GM18505 (cell line): ENCODE results near the gene TRPM3.

Experiments
- ATAC-seq: cut with Tn5 transposase; IDR thresholded peaks from one replicate; pipeline ENCODE4 v1.9.1; 2021; ENCODE audit not compliant: unreplicated experiment
- POLR2A ChIP-seq: IDR thresholded peaks from 4 replicates; pipeline ENCODE4 v1.6.1; 2011; ENCODE audit warnings: borderline replicate concordance; ENCODE audit not compliant: insufficient read depth, insufficient read length; ENCODE audit errors: extremely low read depth

The TRPM3 gene

GRCh38 chr9:70531311-70531710 lies 590.1 kb downstream of the TRPM3 start:
- TF ChIP-seq POLR2A: no peak
- no peak for ATAC-seq

- no peak for ATAC-seq
- no peak for TF ChIP-seq POLR2A
Measured at GRCh38 chr9:70530716-70531115, 590.7 kb downstream of the TRPM3 start.

- no peak for ATAC-seq
- TF ChIP-seq POLR2A: no peak
Measured at GRCh38 chr9:70529833-70530232, 591.6 kb downstream of the TRPM3 start.

- no peak for TF ChIP-seq POLR2A
- no peak for ATAC-seq
Measured at GRCh38 chr9:70529377-70529776, 592.0 kb downstream of the TRPM3 start.

GRCh38 chr9:70526902-70527301 lies 594.5 kb downstream of the TRPM3 start:
- no peak for TF ChIP-seq POLR2A
- ATAC-seq: no peak

- ATAC-seq: no peak
- no peak for TF ChIP-seq POLR2A
Measured at GRCh38 chr9:70525519-70525918, 595.9 kb downstream of the TRPM3 start.

GRCh38 chr9:70519912-70520724 lies 601.3 kb downstream of the TRPM3 start:
- peak; percentile 72 for ATAC-seq
- no peak for TF ChIP-seq POLR2A

- TF ChIP-seq POLR2A: no peak
- no peak for ATAC-seq
Measured at GRCh38 chr9:70517926-70518610, 603.4 kb downstream of the TRPM3 start.

- TF ChIP-seq POLR2A: no peak
- ATAC-seq: no peak
Measured at GRCh38 chr9:70514273-70514672, 607.1 kb downstream of the TRPM3 start.

- TF ChIP-seq POLR2A: no peak
- ATAC-seq: no peak
Measured at GRCh38 chr9:70511858-70512257, 609.6 kb downstream of the TRPM3 start.

GRCh38 chr9:70510157-70510770 lies 611.2 kb downstream of the TRPM3 start:
- TF ChIP-seq POLR2A: no peak
- ATAC-seq: no peak

GRCh38 chr9:70506159-70506558 lies 615.3 kb downstream of the TRPM3 start:
- TF ChIP-seq POLR2A: no peak
- ATAC-seq: no peak

GRCh38 chr9:70504834-70505233 lies 616.6 kb downstream of the TRPM3 start:
- no peak for ATAC-seq
- TF ChIP-seq POLR2A: no peak

GRCh38 chr9:70502690-70503089 lies 618.7 kb downstream of the TRPM3 start:
- no peak for ATAC-seq
- no peak for TF ChIP-seq POLR2A
